ENCODE data around the gene SERBP1.

Gene SERBP1

DNA sequence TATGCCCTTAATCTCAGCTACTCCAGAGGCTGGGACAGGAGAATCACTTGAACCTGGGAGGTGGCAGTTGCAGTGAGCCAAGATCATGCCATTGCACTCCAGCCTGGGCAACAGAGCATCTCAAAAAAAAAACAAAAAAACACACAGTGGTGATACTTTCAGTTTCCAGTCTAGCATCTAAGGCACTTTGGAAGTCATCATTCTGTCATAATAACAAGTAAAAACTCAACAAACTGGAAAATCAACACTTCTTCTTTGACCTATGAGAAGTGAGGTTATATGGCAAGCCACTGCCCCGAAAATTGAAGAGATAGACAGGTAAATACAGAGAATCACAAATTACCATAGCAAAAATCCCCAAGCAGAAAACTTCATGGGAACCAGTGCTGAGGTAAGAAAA lies 70.6 kb downstream of the SERBP1 start:
- DNase-seq: no peak

All from suppressor macrophage (primary cell).